Measurements from ENCODE around the gene INTS6. TPM values are rescaled to one million over a fixed set of nuclear protein-coding genes. Genes with fewer than 3 reads are reported as not detected.

The INTS6 gene
- total RNA-seq, 1 donor from 2014 or later = 36.4 TPM

- peaks cover 20% of the 10 kb centered on the region for H3K36me3 Mint-ChIP-seq (ENCODE audit: unreplicated experiment)
- H3K27me3 Mint-ChIP-seq (ENCODE audit: unreplicated experiment) = no peaks in the 10 kb centered on the region
- H3K4me3 Mint-ChIP-seq (ENCODE audit: unreplicated experiment) = peak overlapping the region; percentile 90
- H3K4me1 Mint-ChIP-seq (ENCODE audit: unreplicated experiment) = peaks cover 35% of the 10 kb centered on the region
- H3K27ac Mint-ChIP-seq (ENCODE audit: unreplicated experiment) = peak overlapping the region; percentile 98
- no peaks in the 10 kb centered on the region for H3K9me3 Mint-ChIP-seq (ENCODE audit: unreplicated experiment)
- no peak for DNase-seq (ENCODE audit: extremely low spot score, unreplicated experiment)
- no peak for TF ChIP-seq CTCF (IDR thresholded peaks at IDR 0.05)
Observed at GRCh38 chr13:51453207-51453958, 547 bp upstream of the INTS6 start.

- DNase-seq (ENCODE audit: extremely low spot score, unreplicated experiment) = peak; percentile 92
- Mint-ChIP-seq H3K4me1 (ENCODE audit: unreplicated experiment) (peaks cover 35% of the 10 kb centered on the region), H3K9me3 (ENCODE audit: unreplicated experiment) (no peaks in the 10 kb centered on the region), H3K4me3 (ENCODE audit: unreplicated experiment) (peak overlapping the region; percentile 86), H3K27ac (ENCODE audit: unreplicated experiment) (peak overlapping the region; percentile 89), H3K36me3 (ENCODE audit: unreplicated experiment) (peaks cover 20% of the 10 kb centered on the region), H3K27me3 (ENCODE audit: unreplicated experiment) (no peaks in the 10 kb centered on the region)
- TF ChIP-seq CTCF (IDR thresholded peaks at IDR 0.05) = no peak
Observed at GRCh38 chr13:51451467-51452360, 1.1 kb downstream of the INTS6 start.

GRCh38 chr13:51451134-51451466 lies 1.7 kb downstream of the INTS6 start:
- TF ChIP-seq CTCF (IDR thresholded peaks at IDR 0.05) = no peak
- Mint-ChIP-seq H3K9me3 (ENCODE audit: unreplicated experiment) (no peaks in the 10 kb centered on the region), H3K4me1 (ENCODE audit: unreplicated experiment) (peaks cover 37% of the 10 kb centered on the region), H3K36me3 (ENCODE audit: unreplicated experiment) (peaks cover 19% of the 10 kb centered on the region), H3K27me3 (ENCODE audit: unreplicated experiment) (no peaks in the 10 kb centered on the region), H3K4me3 (ENCODE audit: unreplicated experiment) (peak overlapping the region; percentile 85), H3K27ac (ENCODE audit: unreplicated experiment) (peak overlapping the region; percentile 89)
- DNase-seq (ENCODE audit: extremely low spot score, unreplicated experiment) = no peak

- no peaks in the 10 kb centered on the region for H3K27me3 Mint-ChIP-seq (ENCODE audit: unreplicated experiment)
- H3K9me3 Mint-ChIP-seq (ENCODE audit: unreplicated experiment) = no peaks in the 10 kb centered on the region
- no peak for TF ChIP-seq CTCF (IDR thresholded peaks at IDR 0.05)
- H3K4me3 Mint-ChIP-seq (ENCODE audit: unreplicated experiment) = no peak overlapping the region
- H3K36me3 Mint-ChIP-seq (ENCODE audit: unreplicated experiment) = peaks cover 9% of the 10 kb centered on the region
- no peak overlapping the region for H3K27ac Mint-ChIP-seq (ENCODE audit: unreplicated experiment)
- DNase-seq (ENCODE audit: extremely low spot score, unreplicated experiment) = no peak
- peaks cover 29% of the 10 kb centered on the region for H3K4me1 Mint-ChIP-seq (ENCODE audit: unreplicated experiment)
Observed at GRCh38 chr13:51449018-51449417, 3.8 kb downstream of the INTS6 start.

- Mint-ChIP-seq H3K36me3 (ENCODE audit: unreplicated experiment) (peaks cover 6% of the 10 kb centered on the region), H3K4me1 (ENCODE audit: unreplicated experiment) (peaks cover 12% of the 10 kb centered on the region), H3K27ac (ENCODE audit: unreplicated experiment) (no peak overlapping the region), H3K4me3 (ENCODE audit: unreplicated experiment) (no peak overlapping the region), H3K9me3 (ENCODE audit: unreplicated experiment) (no peaks in the 10 kb centered on the region), H3K27me3 (ENCODE audit: unreplicated experiment) (no peaks in the 10 kb centered on the region)
- peak; percentile 64 for TF ChIP-seq CTCF (IDR thresholded peaks at IDR 0.05)
- no peak for DNase-seq (ENCODE audit: extremely low spot score, unreplicated experiment)
Observed at GRCh38 chr13:51444922-51445321, 7.9 kb downstream of the INTS6 start.

Measured in osteocyte (in vitro differentiated cells).